Calu3 (cell line): Measurements from ENCODE around the gene LDLRAD4. TPM values are rescaled to one million over a fixed set of nuclear protein-coding genes. Genes with fewer than 3 reads are reported as not detected.

Experiments
- BruUV-seq: library from RNA; stranded (reverse); fragments of 400-500 nt; replicated peaks from 2 replicates; lab custom pipeline; 2021; lab: Mats Ljungman, UMichigan
- CTCF ChIA-PET: fragments of 300-600 bp; sonication (Branson Sonifier 250); formaldehyde crosslinking; loops from one replicate; lab custom pipeline; 2022; ENCODE audit warnings: antibody characterized with exemption; lab: Charles Lee
- DNase-seq: peaks from one replicate; pipeline ENCODE4 v3.0.0; 2022
- H3K27ac Mint-ChIP-seq: one replicate; pipeline ENCODE4 v1.8.0; 2022; ENCODE audit warnings: mixed read lengths; ENCODE audit not compliant: unreplicated experiment
- H3K27me3 Mint-ChIP-seq: one replicate; pipeline ENCODE4 v1.8.0; 2022; ENCODE audit warnings: mixed read lengths; ENCODE audit not compliant: unreplicated experiment
- H3K36me3 Mint-ChIP-seq: one replicate; pipeline ENCODE4 v1.8.0; 2022; ENCODE audit warnings: mild to moderate bottlenecking, moderate library complexity, mixed read lengths; ENCODE audit not compliant: insufficient read depth, unreplicated experiment
- H3K4me1 Mint-ChIP-seq: one replicate; pipeline ENCODE4 v1.8.0; 2022; ENCODE audit warnings: mild to moderate bottlenecking, low read depth, mixed read lengths; ENCODE audit not compliant: unreplicated experiment
- H3K4me3 Mint-ChIP-seq: one replicate; pipeline ENCODE4 v1.8.0; 2022; ENCODE audit warnings: mild to moderate bottlenecking, low read depth, moderate library complexity, mixed read lengths; ENCODE audit not compliant: unreplicated experiment
- H3K9me3 Mint-ChIP-seq: one replicate; pipeline ENCODE4 v1.8.0; 2022; ENCODE audit warnings: low read depth, mixed read lengths; ENCODE audit not compliant: unreplicated experiment
- intact Hi-C: fragments of 100-400 bp; cut with micrococcal nuclease; formaldehyde crosslinking; loops from one replicate; pipeline ENCODE4 v1.10.0; 2022; ENCODE audit not compliant: unreplicated experiment
- total RNA-seq: library from RNA; stranded (reverse); gene quantifications from 2 replicates; pipeline ENCODE4 v1.2.3, GENCODE V29; 2022
- TF ChIP-seq, protein P1 (sequence below): fragments of 200-600 bp; IDR thresholded peaks from one replicate; pipeline ENCODE4 v1.8.0; 2022; ENCODE audit warnings: antibody characterized with exemption; ENCODE audit not compliant: unreplicated experiment

Gene LDLRAD4
- total RNA-seq, 1 experiment from 2014 or later: 0.50 TPM

DNA sequence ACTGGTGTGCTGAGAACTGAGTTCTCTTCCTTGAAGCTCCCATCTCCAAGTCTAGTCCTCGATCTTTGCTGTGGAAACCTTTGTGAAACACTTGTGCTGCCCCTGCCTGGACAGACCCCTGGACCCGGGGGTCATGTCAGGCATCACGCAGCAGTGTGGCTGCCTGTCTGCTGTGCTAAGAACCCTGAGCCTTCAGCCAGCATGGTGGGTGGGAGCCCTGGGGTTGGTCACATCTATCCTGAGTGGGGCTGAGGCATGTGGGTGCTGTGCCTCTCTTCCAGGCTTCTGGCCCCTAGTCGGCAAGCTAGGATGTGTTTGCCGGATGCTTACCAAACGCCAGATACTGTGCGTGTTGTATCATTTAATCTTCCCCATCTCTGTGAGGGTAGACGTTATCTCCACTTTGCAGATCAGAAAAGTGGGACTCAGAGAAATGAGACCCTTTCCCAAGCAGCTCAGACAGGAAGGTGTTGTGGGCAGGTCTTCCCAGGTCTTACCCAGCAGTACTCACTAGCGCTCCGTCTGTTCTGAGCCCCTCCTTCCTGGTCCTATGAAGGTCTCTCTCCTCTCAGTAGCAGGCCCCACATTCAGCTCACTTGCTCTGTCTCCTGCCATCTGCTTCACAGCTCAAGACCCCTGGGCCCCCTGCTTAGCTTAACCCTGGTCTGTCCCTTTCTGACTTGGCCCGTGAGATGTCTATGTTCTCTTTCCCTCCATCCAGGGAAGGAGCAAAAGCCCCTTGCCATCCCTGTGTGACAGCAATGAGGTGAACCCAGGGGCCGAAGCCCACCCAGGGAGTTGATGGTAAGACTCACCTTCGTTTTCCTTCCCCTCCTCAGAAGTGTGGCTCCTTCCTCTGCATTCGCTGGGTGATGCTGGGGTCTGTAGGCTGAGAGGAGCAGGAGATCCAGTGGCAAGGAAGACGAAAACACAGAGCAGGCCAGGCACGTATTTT, 265.0 kb downstream of the LDLRAD4 start:
- CTCF ChIA-PET: no interaction called here
- no peak for DNase-seq
- TF ChIP-seq, protein P1, sequence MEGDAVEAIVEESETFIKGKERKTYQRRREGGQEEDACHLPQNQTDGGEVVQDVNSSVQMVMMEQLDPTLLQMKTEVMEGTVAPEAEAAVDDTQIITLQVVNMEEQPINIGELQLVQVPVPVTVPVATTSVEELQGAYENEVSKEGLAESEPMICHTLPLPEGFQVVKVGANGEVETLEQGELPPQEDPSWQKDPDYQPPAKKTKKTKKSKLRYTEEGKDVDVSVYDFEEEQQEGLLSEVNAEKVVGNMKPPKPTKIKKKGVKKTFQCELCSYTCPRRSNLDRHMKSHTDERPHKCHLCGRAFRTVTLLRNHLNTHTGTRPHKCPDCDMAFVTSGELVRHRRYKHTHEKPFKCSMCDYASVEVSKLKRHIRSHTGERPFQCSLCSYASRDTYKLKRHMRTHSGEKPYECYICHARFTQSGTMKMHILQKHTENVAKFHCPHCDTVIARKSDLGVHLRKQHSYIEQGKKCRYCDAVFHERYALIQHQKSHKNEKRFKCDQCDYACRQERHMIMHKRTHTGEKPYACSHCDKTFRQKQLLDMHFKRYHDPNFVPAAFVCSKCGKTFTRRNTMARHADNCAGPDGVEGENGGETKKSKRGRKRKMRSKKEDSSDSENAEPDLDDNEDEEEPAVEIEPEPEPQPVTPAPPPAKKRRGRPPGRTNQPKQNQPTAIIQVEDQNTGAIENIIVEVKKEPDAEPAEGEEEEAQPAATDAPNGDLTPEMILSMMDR: no peak
- no peaks in the 10 kb centered on the region for H3K9me3 Mint-ChIP-seq
- H3K36me3 Mint-ChIP-seq: no peaks in the 10 kb centered on the region
- H3K4me1 Mint-ChIP-seq: no peaks in the 10 kb centered on the region
- H3K27ac Mint-ChIP-seq: no peak overlapping the region
- peaks cover 71% of the 10 kb centered on the region for H3K27me3 Mint-ChIP-seq
- H3K4me3 Mint-ChIP-seq: no peak overlapping the region
- intact Hi-C loops: no loop called here
- BruUV-seq: no TSS peak

- CTCF ChIA-PET: no interaction called here
- BruUV-seq: no TSS peak
- Mint-ChIP-seq H3K4me1 (no peaks in the 10 kb centered on the region), H3K27ac (no peak overlapping the region), H3K36me3 (no peaks in the 10 kb centered on the region), H3K27me3 (peaks cover 58% of the 10 kb centered on the region), H3K9me3 (no peaks in the 10 kb centered on the region), H3K4me3 (no peak overlapping the region)
- intact Hi-C loops: no loop called here
- DNase-seq: no peak
- TF ChIP-seq, protein P1: no peak
These were observed 266.6 kb downstream of the LDLRAD4 start for GRCh38 chr18:13485182-13485581.

DNA sequence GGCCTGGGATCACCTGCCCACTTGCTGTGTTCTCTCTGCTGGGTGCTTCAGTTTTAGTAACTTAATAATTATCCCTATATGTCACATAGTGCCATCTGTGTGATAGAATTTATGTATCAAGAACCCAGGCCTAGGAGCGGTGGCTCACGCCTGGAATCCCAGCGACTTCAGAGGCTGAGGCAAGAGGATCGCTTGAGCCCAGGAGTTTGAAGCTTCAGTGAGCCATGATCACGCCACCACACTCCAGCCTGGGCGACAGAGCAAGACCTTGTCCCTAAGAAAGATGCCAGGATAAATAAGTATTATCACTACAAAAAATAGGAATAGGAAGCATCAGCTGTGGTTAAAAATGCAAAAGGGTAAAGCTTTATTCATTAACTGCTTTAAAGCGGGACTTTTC, 267.0 kb downstream of the LDLRAD4 start:
- intact Hi-C loops: no loop called here
- no TSS peak for BruUV-seq
- Mint-ChIP-seq H3K4me1 (no peaks in the 10 kb centered on the region), H3K27ac (no peak overlapping the region), H3K9me3 (no peaks in the 10 kb centered on the region), H3K4me3 (no peak overlapping the region), H3K36me3 (no peaks in the 10 kb centered on the region), H3K27me3 (peaks cover 59% of the 10 kb centered on the region)
- CTCF ChIA-PET: no interaction called here
- no peak for DNase-seq
- TF ChIP-seq, protein P1: no peak

GRCh38 chr18:13486284-13486683, 267.7 kb downstream of the LDLRAD4 start:
- Mint-ChIP-seq H3K27me3 (peaks cover 59% of the 10 kb centered on the region), H3K4me3 (no peak overlapping the region), H3K9me3 (no peaks in the 10 kb centered on the region), H3K36me3 (no peaks in the 10 kb centered on the region), H3K27ac (no peak overlapping the region), H3K4me1 (no peaks in the 10 kb centered on the region)
- no peak for DNase-seq
- TF ChIP-seq, protein P1: no peak
- CTCF ChIA-PET: no interaction called here
- BruUV-seq: no TSS peak
- intact Hi-C loops: no loop called here
